Measurements from ENCODE around the gene KITLG. TPM values are rescaled to one million over a fixed set of nuclear protein-coding genes. Genes with fewer than 3 reads are reported as not detected.
A peak's percentile ranks its signal among the peaks of the same experiment; 100 is the strongest.

The KITLG gene
- polyA plus RNA-seq, 1 of the 3 experiments (the other 2 are of a cell fraction): 8.9 TPM

- no peak for TF ChIP-seq ZBTB33 (IDR thresholded peaks at IDR 0.05; ENCODE audit: borderline replicate concordance, low read depth)
- no peak for TF ChIP-seq USF1 (IDR thresholded peaks at IDR 0.05; ENCODE audit: borderline replicate concordance, low read depth)
- TF ChIP-seq, protein P1, sequence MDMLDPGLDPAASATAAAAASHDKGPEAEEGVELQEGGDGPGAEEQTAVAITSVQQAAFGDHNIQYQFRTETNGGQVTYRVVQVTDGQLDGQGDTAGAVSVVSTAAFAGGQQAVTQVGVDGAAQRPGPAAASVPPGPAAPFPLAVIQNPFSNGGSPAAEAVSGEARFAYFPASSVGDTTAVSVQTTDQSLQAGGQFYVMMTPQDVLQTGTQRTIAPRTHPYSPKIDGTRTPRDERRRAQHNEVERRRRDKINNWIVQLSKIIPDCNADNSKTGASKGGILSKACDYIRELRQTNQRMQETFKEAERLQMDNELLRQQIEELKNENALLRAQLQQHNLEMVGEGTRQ (IDR thresholded peaks at IDR 0.05; ENCODE audit: borderline replicate concordance, low read depth, low read length): no peak
- TF ChIP-seq EP300 (IDR thresholded peaks at IDR 0.05; ENCODE audit: borderline replicate concordance in 1 of 2, low read depth in 1 of 2, low read length in 1 of 2): no peak
- TF ChIP-seq ELF1 (IDR thresholded peaks at IDR 0.05): no peak
- TF ChIP-seq TCF12 (IDR thresholded peaks at IDR 0.05): no peak
- TF ChIP-seq JUND (IDR thresholded peaks at IDR 0.05): no peak
- TF ChIP-seq TAF1 (IDR thresholded peaks at IDR 0.05; ENCODE audit: borderline replicate concordance, low read depth, low read length): no peak
- TF ChIP-seq YY1 (IDR thresholded peaks at IDR 0.05; ENCODE audit: low read depth): no peak
- TF ChIP-seq FOSL2 (IDR thresholded peaks at IDR 0.05; ENCODE audit: borderline replicate concordance, low read depth): no peak
- TF ChIP-seq SMC3 (IDR thresholded peaks at IDR 0.05; ENCODE audit: low read depth, low read length): peak; percentile 33; the same call in 1 of the 2 replicates
- TF ChIP-seq, protein P2, sequence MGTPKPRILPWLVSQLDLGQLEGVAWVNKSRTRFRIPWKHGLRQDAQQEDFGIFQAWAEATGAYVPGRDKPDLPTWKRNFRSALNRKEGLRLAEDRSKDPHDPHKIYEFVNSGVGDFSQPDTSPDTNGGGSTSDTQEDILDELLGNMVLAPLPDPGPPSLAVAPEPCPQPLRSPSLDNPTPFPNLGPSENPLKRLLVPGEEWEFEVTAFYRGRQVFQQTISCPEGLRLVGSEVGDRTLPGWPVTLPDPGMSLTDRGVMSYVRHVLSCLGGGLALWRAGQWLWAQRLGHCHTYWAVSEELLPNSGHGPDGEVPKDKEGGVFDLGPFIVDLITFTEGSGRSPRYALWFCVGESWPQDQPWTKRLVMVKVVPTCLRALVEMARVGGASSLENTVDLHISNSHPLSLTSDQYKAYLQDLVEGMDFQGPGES (IDR thresholded peaks at IDR 0.05; ENCODE audit: low read depth, low read length): no peak
Measured at GRCh38 chr12:88579161-88579517, 1.1 kb downstream of the KITLG start (continued).

GRCh38 chr12:88578276-88579160 is 1.8 kb downstream of the KITLG start:
- Histone ChIP-seq H3K4me2 (peak overlapping the region; percentile 78), H2AFZ (ENCODE audit: low read depth) (no peak overlapping the region), H3K4me3 (ENCODE audit: low read depth in 2 of 2, low read length in 1 of 2) (peak overlapping the region; percentile 66 to 98; a peak in 3 of 4 replicates), H3K4me1 (ENCODE audit: control insufficient read depth in 1 of 2, insufficient read depth in 2 of 2, low read depth in 1 of 2, low read length in 1 of 2) (peaks cover 0 to 14% of the 10 kb centered on the region in 2 experiments; a peak in 2 of 4 replicates), H3K9ac (peak overlapping the region; percentile 90), H3K79me2 (ENCODE audit: insufficient read depth) (peaks cover 74% of the 10 kb centered on the region), H3F3A (replicated peaks; ENCODE audit: insufficient read depth) (peaks cover 9% of the 10 kb centered on the region), H3K27me3 (ENCODE audit: insufficient read depth) (no peaks in the 10 kb centered on the region), H3K27ac (ENCODE audit: low read depth in 2 of 2, low read length in 1 of 2) (peak overlapping the region; percentile 11 to 75; a peak in 3 of 4 replicates), H3K9me2 (no peaks in the 10 kb centered on the region), H3K9me3 (no peaks in the 10 kb centered on the region), H3K36me3 (replicated peaks in 1 of 2; ENCODE audit: control insufficient read depth in 1 of 2, insufficient read depth in 2 of 2, low read length in 1 of 2) (no peaks in the 10 kb centered on the region), H4K20me1 (ENCODE audit: insufficient read depth) (peaks cover 46% of the 10 kb centered on the region)
- TF ChIP-seq ZBTB33 (IDR thresholded peaks at IDR 0.05; ENCODE audit: borderline replicate concordance, low read depth) (no peak), FOSL2 (IDR thresholded peaks at IDR 0.05; ENCODE audit: borderline replicate concordance, low read depth) (peak; percentile 38; the same call in 1 of the 2 replicates)
- TF ChIP-seq, protein P3, sequence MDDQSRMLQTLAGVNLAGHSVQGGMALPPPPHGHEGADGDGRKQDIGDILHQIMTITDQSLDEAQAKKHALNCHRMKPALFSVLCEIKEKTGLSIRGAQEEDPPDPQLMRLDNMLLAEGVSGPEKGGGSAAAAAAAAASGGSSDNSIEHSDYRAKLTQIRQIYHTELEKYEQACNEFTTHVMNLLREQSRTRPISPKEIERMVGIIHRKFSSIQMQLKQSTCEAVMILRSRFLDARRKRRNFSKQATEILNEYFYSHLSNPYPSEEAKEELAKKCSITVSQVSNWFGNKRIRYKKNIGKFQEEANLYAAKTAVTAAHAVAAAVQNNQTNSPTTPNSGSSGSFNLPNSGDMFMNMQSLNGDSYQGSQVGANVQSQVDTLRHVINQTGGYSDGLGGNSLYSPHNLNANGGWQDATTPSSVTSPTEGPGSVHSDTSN (IDR thresholded peaks at IDR 0.05): 0 out of 2 replicates have a peak, but pooled peaks have one; percentile 18
- POLR2A ChIA-PET: no interaction called here
- 59% methylated on average over 12 of the region's 12 CpGs for WGBS (ENCODE audit: low lambda C conversion rate)
- CTCF ChIA-PET: interaction anchor here (0.7 to 2.4 kb wide), 8 partner anchors 9 to 439 kb away, joined by 3 to 11 read pairs (median 4); no protein-coding TSS in a partner anchor
- no peak for DNase-seq

All from SK-N-SH (cell line).